Heart left ventricle (tissue), 13 donors: ENCODE measurements around the gene DOCK9.

Source experiments
- POLR2A ChIP-seq, 2 donors: fragments of 450-650 bp; IDR thresholded peaks; one replicate each; pipeline ENCODE4 v1.6.1; 2017; ENCODE audit warnings: antibody characterized with exemption in 2 of 2, mild to moderate bottlenecking in 2 of 2, moderate library complexity in 2 of 2
- TF ChIP-seq, protein P1 (sequence below), 12 donors: fragments of 200-600 bp; sonication (generic) in 4 of 12; IDR thresholded peaks; one replicate each; pipeline versions ENCODE4 v1.5.0 to v1.8.0; 2018 to 2022; ENCODE audit warnings: antibody characterized with exemption in 12 of 12, mild to moderate bottlenecking in 5 of 12
- donor health status: ischemic (EF 13 %, LVEDD 7.1; RV severe dilation, severe dysfunction).
- donor health status: DM: no; HTN: yes; CAD: no.
- donor health status: DM: no; HTN: no; CAD: no.
- donor health status: ischemic (EF 25% LVEDD 6.9; RV normal size, moderate dysfunction).
- donor health status: ischemic (EF 25% LVEDD 5.7; RV mildly dilated, moderate dysfunction).
- donor health status: ischemic (EF 35%, LVEDD 5.7; RV mildly dilated, moderate dysfunction).
- donor health status: nonischemic (EF 11% LVEDD 7.7; RV severe dilation, severe dysfunction).
- donor health status: DM: yes; HTN: yes; CAD: no.
- donor health status: PGD.
- donor health status: ischemic (EF 29% LVEDD 5.4; RV normal size, mild dysfunction).
- donor health status: nonischemic (EF 23%, LVEDD 6.1; RV moderate dilation, normal function).

DNA sequence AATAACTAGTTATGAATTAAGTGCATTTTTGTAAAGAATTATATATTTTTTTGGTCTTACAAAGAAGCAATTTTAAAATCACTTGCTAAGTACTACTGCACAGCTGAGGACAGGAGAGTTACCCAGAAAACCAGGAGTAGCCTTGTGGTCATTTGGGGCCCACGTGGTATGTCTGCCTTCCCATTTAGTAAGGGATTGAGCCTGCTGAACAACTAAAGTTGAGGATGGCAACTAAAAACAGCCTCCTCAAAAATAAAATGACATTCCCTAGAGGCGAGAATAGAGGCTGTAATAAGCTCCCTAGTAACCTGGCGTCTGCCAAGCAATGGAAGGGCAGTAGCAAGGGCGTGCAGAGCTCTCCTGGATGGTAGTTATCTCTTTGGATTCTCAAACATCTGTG is 36.3 kb downstream of the DOCK9 start:
- TF ChIP-seq, protein P1, sequence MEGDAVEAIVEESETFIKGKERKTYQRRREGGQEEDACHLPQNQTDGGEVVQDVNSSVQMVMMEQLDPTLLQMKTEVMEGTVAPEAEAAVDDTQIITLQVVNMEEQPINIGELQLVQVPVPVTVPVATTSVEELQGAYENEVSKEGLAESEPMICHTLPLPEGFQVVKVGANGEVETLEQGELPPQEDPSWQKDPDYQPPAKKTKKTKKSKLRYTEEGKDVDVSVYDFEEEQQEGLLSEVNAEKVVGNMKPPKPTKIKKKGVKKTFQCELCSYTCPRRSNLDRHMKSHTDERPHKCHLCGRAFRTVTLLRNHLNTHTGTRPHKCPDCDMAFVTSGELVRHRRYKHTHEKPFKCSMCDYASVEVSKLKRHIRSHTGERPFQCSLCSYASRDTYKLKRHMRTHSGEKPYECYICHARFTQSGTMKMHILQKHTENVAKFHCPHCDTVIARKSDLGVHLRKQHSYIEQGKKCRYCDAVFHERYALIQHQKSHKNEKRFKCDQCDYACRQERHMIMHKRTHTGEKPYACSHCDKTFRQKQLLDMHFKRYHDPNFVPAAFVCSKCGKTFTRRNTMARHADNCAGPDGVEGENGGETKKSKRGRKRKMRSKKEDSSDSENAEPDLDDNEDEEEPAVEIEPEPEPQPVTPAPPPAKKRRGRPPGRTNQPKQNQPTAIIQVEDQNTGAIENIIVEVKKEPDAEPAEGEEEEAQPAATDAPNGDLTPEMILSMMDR (IDR thresholded peaks at IDR 0.05) = no peak
- TF ChIP-seq POLR2A (IDR thresholded peaks at IDR 0.05) = no peak
